ENCODE data around the gene ZNF143.
A peak's percentile ranks its signal among the peaks of the same experiment; 100 is the strongest.

Gene ZNF143

DNA sequence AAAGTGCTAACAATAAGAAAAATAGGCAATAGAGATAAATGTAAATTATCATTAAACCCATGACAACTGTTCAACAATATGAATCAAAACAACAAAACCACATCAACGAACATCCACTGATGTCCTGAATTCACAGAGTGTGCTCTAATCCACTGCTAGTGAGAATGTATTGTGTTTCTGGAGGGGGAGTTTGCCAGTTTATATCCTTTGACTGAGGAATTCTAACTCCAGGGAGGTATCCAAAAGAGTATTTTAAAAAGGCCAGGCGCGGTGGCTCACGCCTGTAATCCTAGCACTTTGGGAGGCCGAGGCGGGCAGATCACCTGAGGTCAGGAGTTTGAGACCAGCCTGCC lies 110.9 kb downstream of the ZNF143 start:
- DNase-seq (ENCODE audit: insufficient read length, low spot score), result no peak
- no peak for TF ChIP-seq POLR2A (IDR thresholded peaks at IDR 0.05; ENCODE audit: low read depth, low read length)
- no peak for FAIRE-seq

DNA sequence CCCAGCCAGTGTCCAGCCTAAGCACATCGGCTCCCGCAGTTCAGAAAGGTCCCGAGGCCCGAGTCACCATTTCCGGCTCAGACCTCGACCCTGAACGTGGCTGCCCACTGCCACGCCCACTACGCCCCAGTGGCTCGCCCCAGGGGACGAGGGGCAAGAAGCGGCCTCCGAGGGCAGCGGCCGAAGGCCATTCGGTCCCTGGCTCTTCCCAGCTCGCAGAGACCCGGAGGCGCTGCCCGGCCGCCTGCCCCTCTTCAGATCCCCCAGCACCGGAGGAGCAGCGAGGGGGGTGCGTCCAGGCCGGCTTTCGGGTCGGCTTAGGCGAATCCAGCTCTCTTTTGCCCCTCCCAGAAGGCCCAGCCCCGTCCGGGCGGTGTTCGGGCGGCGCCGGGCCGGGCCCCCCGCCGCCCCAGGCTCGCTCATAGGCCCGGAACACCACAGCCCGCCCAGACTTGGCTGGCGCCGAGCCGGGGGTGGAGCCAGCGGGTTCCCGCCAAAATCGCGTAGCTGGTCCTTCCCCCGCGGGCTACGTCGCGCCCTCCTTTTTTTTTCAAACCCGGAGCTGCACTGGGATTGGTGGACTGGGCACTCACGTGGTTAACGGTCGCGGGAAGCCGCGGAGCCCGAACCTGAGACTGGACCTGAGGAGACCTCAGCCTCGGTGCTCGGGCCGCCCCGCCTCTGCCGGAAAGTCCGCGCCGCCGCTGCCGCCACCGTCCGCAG lies 112.4 kb downstream of the ZNF143 start, which contains the start of gene WEE1:
Gene WEE1, plus strand, starts transcription at position 619 of the 723 bp plus-strand sequence. CDS start 264 bp downstream, outside the sequence.
- DNase-seq (ENCODE audit: insufficient read length, low spot score), result peak; percentile 92
- peak; percentile 89 for FAIRE-seq
- peak; percentile 85 for TF ChIP-seq POLR2A (IDR thresholded peaks at IDR 0.05; ENCODE audit: low read depth, low read length)

DNA sequence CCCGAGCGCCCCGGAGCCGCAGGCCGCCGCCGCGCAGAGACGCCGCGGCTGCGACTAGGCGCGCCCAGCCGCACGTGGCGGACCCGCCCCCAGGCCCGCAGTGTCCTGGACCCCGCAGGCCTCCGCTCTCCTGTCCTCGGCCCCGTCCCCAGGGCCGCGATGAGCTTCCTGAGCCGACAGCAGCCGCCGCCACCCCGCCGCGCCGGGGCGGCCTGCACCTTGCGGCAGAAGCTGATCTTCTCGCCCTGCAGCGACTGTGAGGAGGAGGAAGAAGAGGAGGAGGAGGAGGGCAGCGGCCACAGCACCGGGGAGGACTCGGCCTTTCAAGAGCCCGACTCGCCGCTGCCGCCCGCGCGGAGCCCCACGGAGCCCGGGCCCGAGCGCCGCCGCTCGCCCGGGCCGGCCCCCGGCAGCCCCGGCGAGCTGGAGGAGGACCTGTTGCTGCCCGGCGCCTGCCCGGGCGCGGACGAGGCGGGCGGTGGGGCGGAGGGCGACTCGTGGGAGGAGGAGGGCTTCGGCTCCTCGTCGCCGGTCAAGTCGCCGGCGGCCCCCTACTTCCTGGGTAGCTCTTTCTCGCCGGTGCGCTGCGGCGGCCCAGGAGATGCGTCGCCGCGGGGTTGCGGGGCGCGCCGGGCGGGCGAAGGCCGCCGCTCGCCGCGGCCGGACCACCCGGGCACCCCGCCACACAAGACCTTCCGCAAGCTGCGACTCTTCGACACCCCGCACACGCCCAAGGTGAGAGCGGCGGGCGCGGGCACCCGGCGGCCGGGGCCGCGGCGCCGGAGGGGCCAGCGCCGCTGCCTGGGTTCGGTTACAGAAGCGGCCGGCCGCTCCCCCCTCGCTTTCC lies 113.2 kb downstream of the ZNF143 start:
- no peak for TF ChIP-seq POLR2A (IDR thresholded peaks at IDR 0.05; ENCODE audit: low read depth, low read length)
- DNase-seq (ENCODE audit: insufficient read length, low spot score) (no peak), FAIRE-seq (no peak)

DNA sequence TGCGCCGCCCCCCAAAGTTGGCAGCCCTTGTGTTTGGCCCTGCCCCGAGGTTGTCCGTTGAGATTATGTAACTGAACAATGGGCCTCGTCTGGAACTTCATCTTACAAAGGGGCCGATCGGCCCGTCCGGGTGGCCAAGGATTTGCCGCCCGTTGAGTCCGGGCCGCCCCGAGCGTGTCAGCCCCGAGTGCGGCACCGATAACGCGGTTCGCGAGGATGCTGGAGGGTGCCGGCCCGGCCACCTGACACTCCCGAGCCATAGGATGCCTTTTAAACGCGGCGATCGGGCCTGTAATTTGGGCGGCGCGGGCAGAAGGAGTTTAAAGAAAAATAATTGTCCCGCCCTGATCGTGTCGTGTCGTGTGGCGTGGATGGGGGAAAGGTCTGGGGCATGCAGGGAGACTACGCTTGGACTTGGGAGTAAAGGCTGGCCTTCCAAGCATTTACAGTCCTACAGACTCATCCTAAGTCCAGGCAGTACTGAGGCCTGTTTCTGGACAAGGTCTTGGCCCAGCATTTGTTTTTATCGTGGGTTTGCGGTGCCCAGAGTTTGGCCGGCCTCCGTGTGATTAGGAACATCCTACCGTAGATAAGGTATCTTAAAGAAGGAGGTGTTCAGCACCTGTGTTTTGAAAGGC lies 113.9 kb downstream of the ZNF143 start:
- no peak for TF ChIP-seq POLR2A (IDR thresholded peaks at IDR 0.05; ENCODE audit: low read depth, low read length)
- no peak for FAIRE-seq
- DNase-seq (ENCODE audit: insufficient read length, low spot score), result no peak

DNA sequence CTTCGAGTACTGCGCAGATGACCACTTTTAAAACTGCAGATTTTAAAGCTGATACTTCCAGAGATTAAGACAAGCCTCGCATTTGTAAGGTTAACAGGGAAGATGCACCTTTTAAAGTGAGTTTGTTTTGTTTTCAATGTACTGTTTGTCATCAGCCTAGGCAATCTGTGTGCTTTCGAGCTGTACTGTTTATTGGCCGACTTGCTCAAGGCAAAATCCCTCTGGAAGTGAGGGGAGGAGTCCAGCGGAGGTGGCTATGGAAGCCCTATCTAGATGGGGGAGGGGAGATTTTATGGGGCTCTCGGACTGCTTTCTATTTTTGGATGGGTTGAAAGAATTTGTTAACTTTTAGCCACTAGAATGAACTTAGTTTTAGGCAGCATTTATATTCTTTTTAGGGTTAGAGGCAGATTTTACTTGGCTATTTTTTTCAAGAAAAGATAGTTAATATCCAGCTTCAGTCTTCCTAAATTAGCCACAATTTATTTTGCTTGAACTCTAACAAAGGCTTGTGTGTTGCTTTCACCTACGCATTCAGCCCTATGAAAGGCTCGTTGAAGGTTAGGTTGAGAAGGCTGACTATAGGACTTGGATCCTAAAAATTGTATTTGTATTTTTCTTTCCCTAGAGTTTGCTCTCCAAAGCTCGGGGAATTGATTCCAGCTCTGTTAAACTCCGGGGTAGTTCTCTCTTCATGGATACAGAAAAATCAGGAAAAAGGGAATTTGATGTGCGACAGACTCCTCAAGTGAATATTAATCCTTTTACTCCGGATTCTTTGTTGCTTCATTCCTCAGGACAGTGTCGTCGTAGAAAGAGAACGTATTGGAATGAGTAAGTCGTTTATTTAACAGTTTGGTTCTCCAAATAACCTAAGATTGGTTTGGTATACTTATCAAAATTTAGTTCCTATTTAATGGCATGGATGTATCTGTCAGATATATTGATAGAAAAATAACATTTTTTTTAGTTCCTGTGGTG lies 114.7 kb downstream of the ZNF143 start:
- peak; percentile 71 for DNase-seq (ENCODE audit: insufficient read length, low spot score)
- no peak; the same call in 1 of the 2 replicates for TF ChIP-seq POLR2A (IDR thresholded peaks at IDR 0.05; ENCODE audit: low read depth, low read length)
- FAIRE-seq, result peak; percentile 95

DNA sequence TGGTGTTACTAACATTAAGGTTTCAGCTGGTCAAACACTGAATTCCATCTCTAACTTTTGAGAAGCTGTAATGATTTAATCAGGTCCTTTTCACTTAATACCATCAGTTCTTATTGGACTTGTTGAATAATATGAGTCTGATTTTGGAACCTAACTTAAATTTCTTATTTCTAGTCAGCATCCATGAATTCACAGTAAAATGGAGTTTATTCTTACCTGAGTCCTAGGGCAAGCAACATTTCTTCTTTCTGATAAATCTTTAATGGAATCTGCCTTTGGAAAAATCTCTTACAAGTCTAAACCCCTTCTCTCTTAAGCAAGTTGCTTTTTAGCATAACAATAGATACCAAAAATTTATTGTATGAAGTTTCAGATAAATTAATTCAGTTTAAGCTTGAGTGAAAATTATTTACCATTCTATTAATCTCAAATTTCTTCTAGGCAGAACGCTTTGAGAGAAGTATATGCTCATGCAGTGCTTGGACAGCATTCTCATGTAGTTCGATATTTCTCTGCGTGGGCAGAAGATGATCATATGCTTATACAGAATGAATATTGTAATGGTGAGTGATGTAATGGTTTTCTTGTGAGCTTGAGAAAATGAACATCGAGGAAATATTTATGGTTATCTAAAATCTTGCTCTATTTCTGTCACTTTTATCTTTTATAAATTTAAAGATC lies 116.0 kb downstream of the ZNF143 start:
- TF ChIP-seq POLR2A (IDR thresholded peaks at IDR 0.05; ENCODE audit: low read depth, low read length), result no peak
- DNase-seq (ENCODE audit: insufficient read length, low spot score) (no peak), FAIRE-seq (no peak)

DNA sequence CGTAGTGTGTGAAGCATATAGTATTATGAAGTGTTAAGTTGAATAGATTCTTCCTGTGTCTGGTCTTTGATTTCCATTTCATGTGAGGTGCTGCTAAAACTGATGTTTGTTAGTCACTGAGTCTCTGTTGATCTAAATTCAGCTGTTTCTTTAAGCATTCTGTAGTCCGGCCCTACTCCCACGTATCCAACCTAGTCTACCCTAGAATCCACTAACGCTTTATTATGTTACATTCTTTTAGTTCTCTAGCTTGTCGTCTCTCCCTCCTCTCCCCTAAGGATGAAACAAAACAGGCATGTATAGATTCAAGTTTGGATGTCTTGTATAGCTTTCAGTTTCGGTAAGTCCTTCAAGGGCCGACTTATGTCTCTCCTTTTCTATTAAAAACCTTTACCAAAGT lies 116.7 kb downstream of the ZNF143 start:
- TF ChIP-seq POLR2A (IDR thresholded peaks at IDR 0.05; ENCODE audit: low read depth, low read length), result no peak
- peak; percentile 55 for FAIRE-seq
- DNase-seq (ENCODE audit: insufficient read length, low spot score), result no peak

Data from H54 (cell line).